ENCODE data around the gene UMAD1.

GRCh38 chr7:7764520-7765396 is 124.2 kb downstream of the UMAD1 start:
- TF ChIP-seq PATZ1 (CRISPR knock-in tag; IDR thresholded peaks at IDR 0.05; ENCODE audit: borderline replicate concordance): no peak
- no peak for TF ChIP-seq ZFP30 (CRISPR knock-in tag; IDR thresholded peaks at IDR 0.05)
- no peak for TF ChIP-seq ISL1 (CRISPR knock-in tag; IDR thresholded peaks at IDR 0.05)
- TF ChIP-seq GLIS3 (CRISPR knock-in tag; IDR thresholded peaks at IDR 0.05): no peak
- no peak for TF ChIP-seq ZFP3 (CRISPR knock-in tag; IDR thresholded peaks at IDR 0.05)
- TF ChIP-seq RARB (CRISPR knock-in tag; IDR thresholded peaks at IDR 0.05): no peak

Data from SK-N-SH treated with all-trans-retinoic acid at 6 μM for 48 hours (cell line).